Measurements from ENCODE around the gene NOP10.

GRCh38 chr15:34336231-34336990 lies 6.5 kb downstream of the NOP10 start:
- TF ChIP-seq, protein P1, sequence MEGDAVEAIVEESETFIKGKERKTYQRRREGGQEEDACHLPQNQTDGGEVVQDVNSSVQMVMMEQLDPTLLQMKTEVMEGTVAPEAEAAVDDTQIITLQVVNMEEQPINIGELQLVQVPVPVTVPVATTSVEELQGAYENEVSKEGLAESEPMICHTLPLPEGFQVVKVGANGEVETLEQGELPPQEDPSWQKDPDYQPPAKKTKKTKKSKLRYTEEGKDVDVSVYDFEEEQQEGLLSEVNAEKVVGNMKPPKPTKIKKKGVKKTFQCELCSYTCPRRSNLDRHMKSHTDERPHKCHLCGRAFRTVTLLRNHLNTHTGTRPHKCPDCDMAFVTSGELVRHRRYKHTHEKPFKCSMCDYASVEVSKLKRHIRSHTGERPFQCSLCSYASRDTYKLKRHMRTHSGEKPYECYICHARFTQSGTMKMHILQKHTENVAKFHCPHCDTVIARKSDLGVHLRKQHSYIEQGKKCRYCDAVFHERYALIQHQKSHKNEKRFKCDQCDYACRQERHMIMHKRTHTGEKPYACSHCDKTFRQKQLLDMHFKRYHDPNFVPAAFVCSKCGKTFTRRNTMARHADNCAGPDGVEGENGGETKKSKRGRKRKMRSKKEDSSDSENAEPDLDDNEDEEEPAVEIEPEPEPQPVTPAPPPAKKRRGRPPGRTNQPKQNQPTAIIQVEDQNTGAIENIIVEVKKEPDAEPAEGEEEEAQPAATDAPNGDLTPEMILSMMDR (conservative IDR thresholded peaks at IDR 0.05), result no peak
- no peak for TF ChIP-seq EZH2 (IDR thresholded peaks at IDR 0.05; ENCODE audit: low read depth)

All from PC-9 (cell line).